HG03432 (cell line): ENCODE measurements around the gene DHX40.
"Not testable (repeated sequence)": the region's sequence is repeated elsewhere in the genome, so short reads cannot be mapped to it uniquely, and the experiment has no call there.

Source experiments
- ATAC-seq: cut with Tn5 transposase; IDR thresholded peaks from one replicate; pipeline ENCODE4 v1.9.1; 2021; ENCODE audit warnings: mild to moderate bottlenecking, moderate library complexity; ENCODE audit not compliant: unreplicated experiment

DHX40 gene

GRCh38 chr17:59627274-59627673 is 61.9 kb downstream of the DHX40 start:
- no peak for ATAC-seq

- peak; percentile 46 for ATAC-seq
Measured at GRCh38 chr17:59627770-59628171, 62.4 kb downstream of the DHX40 start.

GRCh38 chr17:59629174-59629573 is 63.8 kb downstream of the DHX40 start:
- no peak for ATAC-seq

GRCh38 chr17:59631276-59631675 is 65.9 kb downstream of the DHX40 start:
- no peak for ATAC-seq

GRCh38 chr17:59632398-59632797 is 67.0 kb downstream of the DHX40 start:
- ATAC-seq, result no peak

GRCh38 chr17:59633658-59634359 is 68.4 kb downstream of the DHX40 start:
- no peak for ATAC-seq

- no peak for ATAC-seq
Measured at GRCh38 chr17:59634632-59635541, 69.5 kb downstream of the DHX40 start.

GRCh38 chr17:59637611-59638310 is 72.4 kb downstream of the DHX40 start:
- ATAC-seq, result no peak

GRCh38 chr17:59638553-59638952 is 73.1 kb downstream of the DHX40 start:
- ATAC-seq, result no peak

- ATAC-seq, result peak; percentile 84
Measured at GRCh38 chr17:59641799-59642484, 76.5 kb downstream of the DHX40 start.

- ATAC-seq, result no peak
Measured at GRCh38 chr17:59642565-59642964, 77.2 kb downstream of the DHX40 start.

GRCh38 chr17:59643159-59644140 is 78.0 kb downstream of the DHX40 start:
- no peak for ATAC-seq

- no peak for ATAC-seq
Measured at GRCh38 chr17:59647288-59647687, 81.9 kb downstream of the DHX40 start.

GRCh38 chr17:59649886-59650285 is 84.5 kb downstream of the DHX40 start:
- ATAC-seq, result no peak

GRCh38 chr17:59650642-59651041 is 85.2 kb downstream of the DHX40 start:
- no peak for ATAC-seq

- no peak for ATAC-seq
Measured at GRCh38 chr17:59651346-59651745, 85.9 kb downstream of the DHX40 start.

- no peak for ATAC-seq
Measured at GRCh38 chr17:59652119-59652518, 86.7 kb downstream of the DHX40 start.

GRCh38 chr17:59656624-59657023 is 91.2 kb downstream of the DHX40 start:
- ATAC-seq, result not testable (repeated sequence)
